Right ventricle myocardium superior (tissue), 1 donor: ENCODE results near the gene DMC1. TPM values are rescaled to one million over a fixed set of nuclear protein-coding genes. Genes with fewer than 3 reads are reported as not detected.
"Not testable (repeated sequence)": the region's sequence is repeated elsewhere in the genome, so short reads cannot be mapped to it uniquely, and the experiment has no call there.

Experiments used
- ATAC-seq: fragments of 200-7000 bp; cut with Tn5 transposase; one replicate; pipeline ENCODE4 v1.9.1; 2020; ENCODE audit warnings: mild to moderate bottlenecking; ENCODE audit not compliant: poor library complexity
- DNase-seq: peaks from one replicate; pipeline ENCODE4 v3.0.0-alpha.2; 2020
- intact Hi-C: fragments of 100-400 bp; cut with DNase I; formaldehyde crosslinking; loops from one replicate; pipeline ENCODE4 v1.11.2; 2022
- long read RNA-seq: library from polyadenylated mRNA; unstranded; transcript quantifications from one replicate; pipeline ENCODE4 v2.0.0, GENCODE V29; 2021
- total RNA-seq: library from RNA; stranded (reverse); fragmentation: NEBNext Ultra II Directional; extraction: Animal tissue kit (Norgen Biotek cat#: 25700); gene quantifications from one replicate; pipeline ENCODE4 v1.2.1, GENCODE V29; 2021
- donor health status: DM: no; HTN: yes; CAD: no; lungs with severe emphysema.

DMC1 gene, protein sequence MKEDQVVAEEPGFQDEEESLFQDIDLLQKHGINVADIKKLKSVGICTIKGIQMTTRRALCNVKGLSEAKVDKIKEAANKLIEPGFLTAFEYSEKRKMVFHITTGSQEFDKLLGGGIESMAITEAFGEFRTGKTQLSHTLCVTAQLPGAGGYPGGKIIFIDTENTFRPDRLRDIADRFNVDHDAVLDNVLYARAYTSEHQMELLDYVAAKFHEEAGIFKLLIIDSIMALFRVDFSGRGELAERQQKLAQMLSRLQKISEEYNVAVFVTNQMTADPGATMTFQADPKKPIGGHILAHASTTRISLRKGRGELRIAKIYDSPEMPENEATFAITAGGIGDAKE
- 0.56 TPM for total RNA-seq
- long read RNA-seq, partial matches to known transcripts, result 0 of 2 reads
- long read RNA-seq, other reads (novel, unspliced or antisense), result 1 of 2 reads

DNA sequence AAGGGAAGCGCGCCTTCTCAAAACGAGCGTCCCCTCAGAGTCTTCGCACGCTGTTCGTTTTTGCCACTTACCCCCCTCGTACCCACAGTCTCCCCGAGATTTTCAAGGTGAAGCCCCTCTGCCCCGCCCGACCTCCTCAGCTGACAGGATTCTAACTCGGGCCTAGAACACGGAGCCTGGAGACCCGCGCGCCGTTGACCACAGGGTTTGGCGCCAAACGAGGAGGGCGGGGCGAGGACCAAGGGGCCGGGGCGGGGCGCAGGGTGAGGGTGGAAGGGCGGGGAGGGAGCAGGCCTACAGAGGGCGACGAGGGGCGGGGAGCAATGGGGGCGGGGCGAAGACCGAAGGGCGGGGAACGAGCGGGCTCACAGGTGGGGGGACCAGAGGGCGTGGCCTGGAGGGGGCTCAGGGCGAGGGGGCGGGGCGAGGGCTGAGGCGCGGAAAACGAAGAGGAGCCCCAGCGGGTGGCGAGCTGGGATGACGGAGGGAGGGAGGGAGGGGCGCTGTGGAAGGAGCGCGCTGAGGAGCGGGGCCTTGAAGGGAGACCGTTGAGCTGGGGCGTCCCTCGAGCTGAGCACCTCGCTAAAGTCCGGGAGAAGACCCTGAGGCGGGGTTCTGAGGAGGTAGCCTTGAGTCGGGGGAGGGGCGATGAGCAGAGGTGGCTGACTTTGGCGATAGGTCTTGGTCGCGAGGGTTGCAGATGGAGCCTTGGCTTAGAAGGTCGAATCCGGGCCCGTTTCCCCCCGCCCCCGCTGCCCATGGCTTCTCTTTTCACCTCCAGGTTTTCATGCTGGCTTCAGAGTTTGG, at the start of gene DMC1:
TSS of gene DMC1 (minus strand) at position 212 of the 807 bp plus-strand sequence. CDS start 1,927 bp downstream, outside the sequence.
- DNase-seq, result peak; percentile 93
- ATAC-seq, result peak; percentile 99
- intact Hi-C loops, result loop anchor here (5.0 to 10.0 kb wide), 2 partner anchors 55 to 513 kb away; partner anchors contain the start of gene PICK1

DNA sequence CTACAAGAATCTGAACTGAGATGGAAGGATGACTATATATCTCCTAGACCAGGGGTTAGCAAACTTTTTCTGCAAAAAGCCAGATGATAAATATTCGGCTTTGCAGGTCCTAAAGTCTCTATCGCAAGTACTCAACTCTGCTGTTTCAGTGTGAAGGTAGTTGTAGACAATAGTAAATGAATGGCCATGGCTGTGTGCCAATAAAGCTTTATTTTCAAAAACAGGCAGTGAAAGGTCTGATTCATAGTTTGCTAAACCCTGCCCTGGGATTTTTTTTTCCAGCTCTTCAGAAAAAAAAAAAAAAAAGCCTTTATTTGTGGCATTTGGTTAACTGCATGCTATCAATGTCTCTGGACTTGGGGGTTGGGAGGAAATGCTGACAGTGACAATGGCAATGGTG, 48.7 kb upstream of the DMC1 start:
- DNase-seq (no peak), ATAC-seq (no peak)
- intact Hi-C loops, result no loop called here

DNA sequence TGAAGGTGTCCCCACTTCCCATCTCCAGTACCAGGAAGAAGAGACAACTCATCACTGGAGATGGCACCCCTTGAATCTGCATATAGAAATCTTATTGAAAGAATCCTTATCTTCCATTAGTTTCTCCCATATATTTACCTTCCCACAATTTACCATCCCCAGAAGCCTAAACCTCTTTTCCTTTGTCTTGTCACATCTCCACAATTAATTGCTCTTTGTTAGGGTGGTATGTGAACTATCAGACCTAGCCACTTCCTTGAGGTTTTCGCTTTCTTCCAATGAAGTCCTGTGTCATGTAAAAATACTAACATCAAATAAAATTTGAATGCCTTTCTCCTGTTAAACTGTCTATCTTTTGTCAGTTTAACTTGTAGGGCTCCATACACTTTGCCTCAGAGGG, 48.3 kb upstream of the DMC1 start:
- ATAC-seq (no peak), DNase-seq (no peak)
- intact Hi-C loops, result no loop called here

DNA sequence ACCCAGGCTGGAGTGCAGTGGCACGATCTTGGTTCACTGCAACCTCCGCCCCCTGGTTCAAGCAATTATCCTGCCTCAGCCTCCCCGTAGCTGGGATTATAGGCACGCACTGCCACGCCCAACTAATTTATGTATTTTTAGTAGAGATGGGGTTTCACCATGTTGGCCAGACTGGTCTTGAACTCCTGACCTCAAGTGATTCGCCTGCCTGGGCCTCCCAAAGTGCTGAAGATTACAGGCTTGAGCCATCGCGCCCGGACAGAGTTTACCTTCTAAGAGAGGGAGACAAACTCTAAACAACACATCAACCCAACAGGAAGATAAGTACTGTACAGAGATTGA, 45.1 kb upstream of the DMC1 start:
- DNase-seq, intact Hi-C loops, ATAC-seq: not testable (repeated sequence)

DNA sequence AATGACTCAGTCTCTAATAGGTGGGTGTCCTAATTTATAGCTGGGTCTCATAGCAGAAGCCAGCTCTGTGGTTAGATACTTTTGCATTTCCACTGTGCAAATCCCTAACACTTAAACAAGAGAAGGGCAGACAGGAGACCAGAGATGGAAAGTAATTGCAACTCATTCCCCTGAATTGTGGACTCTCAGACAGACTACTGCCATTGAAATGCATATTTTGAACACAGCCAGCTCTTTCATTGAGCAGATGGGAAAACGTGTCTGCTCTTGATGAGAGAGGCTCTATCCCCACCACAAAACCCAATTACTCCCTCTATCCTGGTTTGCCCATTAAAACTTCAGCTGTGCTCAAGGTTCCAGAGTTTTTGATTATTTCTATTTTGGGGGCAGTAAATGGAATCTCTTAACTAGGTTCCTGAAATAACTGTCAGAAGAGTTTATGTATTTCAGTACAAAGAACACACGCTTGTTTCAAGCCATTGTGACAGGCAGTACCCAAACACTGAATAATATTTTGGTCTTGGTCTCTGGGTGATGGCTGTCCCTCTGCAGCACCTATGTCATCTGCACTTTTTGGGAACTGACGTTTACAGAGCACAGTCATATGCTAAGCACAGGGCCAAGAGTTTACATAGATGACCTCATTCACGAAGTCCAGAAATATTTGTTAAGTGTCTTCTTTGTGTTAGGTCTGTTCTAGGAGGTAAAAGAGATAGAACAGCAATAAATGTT, 44.5 kb upstream of the DMC1 start:
- intact Hi-C loops, result no loop called here
- DNase-seq (no peak), ATAC-seq (peak; percentile 87)

DNA sequence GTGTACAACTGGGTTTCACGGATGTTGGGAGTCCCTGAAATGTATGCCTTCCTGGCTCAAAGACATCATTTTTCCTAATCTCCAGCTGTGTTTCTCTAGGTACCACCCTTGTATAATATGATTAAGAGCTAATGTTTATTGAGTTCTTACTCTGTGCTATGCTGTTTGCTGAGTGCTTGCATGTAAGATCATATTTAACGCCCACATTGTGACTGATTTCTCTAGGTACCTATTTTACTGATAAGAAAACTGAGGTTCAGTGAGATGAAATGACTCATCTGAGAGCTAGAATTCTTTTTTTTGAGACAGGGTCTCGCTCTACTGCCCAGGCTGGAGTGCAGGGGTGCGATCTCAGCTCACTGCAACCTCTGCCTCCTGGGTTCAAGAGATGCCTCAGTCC, 43.6 kb upstream of the DMC1 start:
- intact Hi-C loops, result no loop called here
- DNase-seq (no peak), ATAC-seq (no peak)

DNA sequence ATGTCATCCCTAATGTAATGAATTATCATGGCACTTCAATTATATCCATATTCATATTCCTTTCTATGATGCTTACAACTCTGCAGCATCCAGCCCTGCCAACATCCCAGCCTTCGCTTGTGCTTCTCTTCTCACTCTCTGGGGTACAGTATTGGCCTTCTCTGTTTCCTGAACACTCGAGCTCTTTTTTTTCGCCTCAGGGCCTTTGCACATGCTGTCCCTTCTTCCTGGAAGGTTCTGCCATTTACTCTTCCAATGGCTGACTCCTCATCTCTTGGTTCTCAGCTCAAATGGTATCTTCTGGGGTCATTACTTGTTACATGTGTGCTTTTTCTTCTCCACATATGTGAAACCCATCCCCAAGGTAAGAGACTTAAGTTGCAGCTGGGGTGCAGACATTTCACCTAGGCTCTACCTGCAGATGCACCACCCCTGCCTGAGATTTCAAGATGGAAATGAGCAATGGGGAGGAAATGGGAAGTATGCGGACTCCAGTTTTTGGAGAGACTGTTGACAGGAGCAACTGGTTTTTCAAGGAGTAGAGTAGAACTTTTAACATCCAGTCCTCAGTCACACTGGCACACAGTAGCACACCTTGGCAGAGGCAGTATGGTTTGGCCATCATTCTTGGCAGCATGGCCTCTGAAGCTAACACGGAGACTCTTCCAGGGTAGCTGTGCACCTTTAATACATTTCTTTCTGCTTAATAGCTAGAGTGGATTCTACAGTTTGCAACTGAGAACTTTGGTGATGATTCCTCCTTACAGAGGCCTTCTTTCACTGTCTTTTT, 42.4 kb upstream of the DMC1 start:
- DNase-seq (no peak), ATAC-seq (no peak)
- intact Hi-C loops, result no loop called here

DNA sequence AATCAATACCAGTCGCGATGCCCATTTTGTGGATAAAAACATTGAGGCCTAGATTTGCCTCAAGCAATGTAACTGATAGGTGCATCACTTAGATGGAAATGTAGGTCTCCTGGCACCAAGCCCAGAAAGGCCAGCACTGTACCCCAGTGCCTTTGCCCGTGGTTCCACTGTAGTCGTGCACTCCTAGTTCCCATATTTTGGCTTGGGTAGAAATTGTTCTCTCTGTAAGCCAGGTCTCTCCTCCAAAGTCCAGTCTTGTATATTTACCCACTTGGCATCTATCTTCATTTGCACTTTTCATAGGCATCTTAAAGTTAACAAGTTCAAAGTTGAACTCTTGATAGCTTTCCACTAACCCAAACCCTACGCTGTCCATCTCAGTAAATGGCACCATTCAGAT, 41.6 kb upstream of the DMC1 start:
- ATAC-seq (no peak), DNase-seq (no peak)
- intact Hi-C loops, result no loop called here

DNA sequence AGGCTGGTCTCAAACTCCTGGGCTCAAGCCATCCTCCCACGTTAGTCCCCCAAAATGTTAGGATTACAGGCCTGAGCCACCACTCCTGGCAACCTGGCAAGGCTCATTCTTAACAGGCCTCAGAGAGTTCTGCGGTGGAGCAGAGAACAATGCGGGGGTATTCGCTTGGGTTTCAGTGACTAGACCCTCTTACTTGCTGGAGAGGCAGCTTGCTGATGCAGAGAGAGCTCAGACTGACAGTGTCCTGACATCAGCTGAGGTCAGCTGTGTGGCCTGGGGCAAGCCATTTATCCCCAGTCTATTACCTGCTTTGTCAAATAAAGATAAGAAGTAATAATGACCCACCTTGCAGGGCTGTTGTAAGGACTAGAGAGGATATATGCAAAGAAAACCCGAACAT, 40.3 kb upstream of the DMC1 start:
- DNase-seq (no peak), ATAC-seq (no peak)
- intact Hi-C loops, result no loop called here

DNA sequence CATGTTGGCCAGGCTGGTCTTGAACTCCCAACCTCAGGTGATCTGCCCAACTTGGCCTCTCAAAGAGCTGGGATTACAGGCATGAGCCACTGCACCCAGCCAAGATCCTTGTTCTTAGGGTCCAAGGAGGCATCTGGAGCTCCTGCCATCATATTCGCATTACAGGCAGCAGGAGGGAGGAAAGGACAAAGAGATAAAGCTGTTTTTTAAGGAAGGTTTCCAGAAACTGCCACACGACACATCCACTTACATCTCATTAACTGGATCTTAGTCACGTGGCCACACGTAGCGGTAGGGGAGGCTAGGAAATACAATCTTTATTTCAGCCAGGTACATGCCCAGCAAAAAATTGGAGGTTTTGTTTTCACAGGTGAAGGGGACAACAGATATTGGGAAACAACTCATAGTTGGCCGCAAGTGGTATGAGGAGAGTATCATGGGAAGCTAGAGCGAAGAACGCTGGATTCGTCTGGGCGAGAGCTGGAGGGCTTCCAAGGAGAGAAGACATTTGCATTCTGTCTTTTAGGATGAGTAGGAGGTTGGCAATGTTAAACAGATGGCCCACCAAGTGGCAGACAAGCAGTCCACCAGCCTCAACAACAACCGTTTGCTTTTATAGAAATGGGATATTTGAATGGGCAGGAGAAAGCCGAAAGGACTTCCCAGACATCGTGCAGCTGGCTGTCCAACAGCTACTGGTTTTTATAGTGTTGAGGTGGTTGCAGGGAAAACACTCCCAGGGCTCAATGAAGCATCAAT, 39.2 kb upstream of the DMC1 start:
- DNase-seq (no peak), ATAC-seq (no peak)
- intact Hi-C loops, result no loop called here

DNA sequence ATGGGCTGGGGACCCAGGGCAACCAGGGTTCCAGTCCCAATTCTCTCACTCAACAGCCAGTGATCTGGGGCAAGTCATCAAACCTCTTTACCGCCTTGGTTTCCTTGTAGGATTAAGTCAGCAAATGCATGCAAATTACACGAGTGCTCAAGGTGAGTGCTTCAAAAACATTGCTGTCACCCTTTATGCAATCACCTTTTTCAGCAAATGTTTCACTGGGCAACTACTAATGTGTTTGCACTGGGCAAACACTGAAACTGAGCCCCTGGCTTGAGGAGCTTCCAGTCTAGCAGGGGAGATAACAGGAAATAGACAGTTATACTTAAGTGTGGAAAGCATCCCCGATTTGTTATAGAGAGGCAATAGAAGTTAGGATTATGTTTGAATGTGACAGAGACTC, 37.7 kb upstream of the DMC1 start:
- intact Hi-C loops, result no loop called here
- ATAC-seq (no peak), DNase-seq (no peak)

DNA sequence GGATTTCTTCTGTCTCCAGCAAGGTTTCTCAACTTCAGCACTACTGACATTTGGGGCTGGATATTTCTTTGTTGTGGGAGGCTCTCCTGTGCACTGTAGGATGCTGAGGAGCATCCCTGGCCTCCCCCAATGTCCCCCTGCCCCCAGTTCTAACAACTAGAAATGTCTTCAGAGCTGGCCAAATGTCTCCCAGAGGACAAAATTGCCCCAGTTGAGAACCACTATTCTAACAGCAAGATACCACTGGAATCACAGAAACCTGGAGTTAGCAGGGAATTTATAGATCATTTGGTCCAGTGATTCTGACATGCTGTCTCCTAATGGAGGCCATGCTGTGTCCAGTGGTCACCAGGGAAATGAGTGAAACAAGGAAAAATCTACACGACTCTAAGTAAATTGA, 32.2 kb upstream of the DMC1 start:
- no peak for DNase-seq
- intact Hi-C loops, result no loop called here
- no peak for ATAC-seq

DNA sequence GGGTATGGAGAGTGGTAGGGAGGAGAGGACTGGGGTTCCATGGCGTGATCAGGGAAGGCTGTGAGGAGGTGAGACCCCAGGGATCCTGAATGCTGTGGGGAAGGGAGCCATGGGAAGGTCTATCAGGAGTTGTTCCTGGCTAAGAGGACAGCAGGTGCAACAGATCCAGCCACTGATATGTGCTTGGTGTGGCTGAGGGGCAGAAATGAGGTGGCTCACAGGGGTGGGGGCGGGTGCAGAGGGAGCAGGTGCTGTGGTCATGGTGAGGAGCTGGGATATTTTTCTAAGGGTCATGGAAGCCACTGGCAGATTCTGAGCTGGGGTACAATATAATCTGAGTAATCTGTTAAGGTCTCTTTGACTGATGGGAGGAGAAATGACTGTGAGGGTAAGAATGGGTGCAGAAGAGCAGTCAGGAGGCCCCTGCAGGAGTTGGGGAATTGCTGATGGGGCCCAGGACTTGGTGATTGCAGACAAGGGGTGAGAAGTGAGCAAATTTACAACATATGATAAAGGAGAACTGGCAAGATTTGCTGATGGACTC, 31.3 kb upstream of the DMC1 start:
- intact Hi-C loops, result no loop called here
- no peak for ATAC-seq
- no peak for DNase-seq

DNA sequence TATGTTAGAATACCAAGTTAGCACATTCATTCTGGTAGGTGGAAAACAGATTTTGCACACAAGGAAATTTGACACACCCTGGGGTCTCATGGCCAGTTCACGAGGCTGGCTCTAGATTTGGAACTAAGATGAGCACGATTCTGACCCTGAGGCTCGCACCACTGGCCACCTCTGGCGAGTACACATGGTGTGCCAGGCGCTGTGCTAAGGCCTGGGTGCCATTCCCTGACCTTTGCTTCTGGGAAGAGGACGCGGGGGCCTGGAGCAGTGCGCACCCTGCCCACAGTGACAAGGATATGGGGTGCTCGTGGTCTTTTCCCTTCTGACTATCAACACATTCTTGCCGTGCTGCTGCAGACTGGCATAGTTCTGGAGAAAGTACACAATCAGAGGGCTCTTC, 29.5 kb upstream of the DMC1 start:
- intact Hi-C loops, result no loop called here
- DNase-seq, result no peak
- ATAC-seq, result no peak

DNA sequence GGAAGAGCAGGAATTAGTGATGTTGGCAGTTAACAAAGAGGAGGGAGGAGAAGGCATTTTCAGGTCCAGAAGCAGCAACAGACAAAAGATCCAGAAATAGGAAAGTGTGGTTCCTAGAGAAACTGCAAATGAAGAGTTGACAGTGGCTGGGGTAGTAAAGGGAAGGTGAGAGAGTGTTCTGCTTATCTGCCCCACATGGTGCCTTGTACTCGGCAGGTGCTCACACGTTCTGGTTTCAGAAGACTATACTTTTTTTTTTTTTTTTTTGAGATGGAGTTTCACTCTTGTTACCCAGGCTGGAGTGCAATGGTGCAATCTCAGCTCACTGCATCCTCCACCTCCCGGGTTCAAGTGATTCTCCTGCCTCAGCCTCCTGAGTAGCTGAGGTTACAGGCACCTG, 12.9 kb upstream of the DMC1 start:
- ATAC-seq, intact Hi-C loops, DNase-seq: not testable (repeated sequence)

DNA sequence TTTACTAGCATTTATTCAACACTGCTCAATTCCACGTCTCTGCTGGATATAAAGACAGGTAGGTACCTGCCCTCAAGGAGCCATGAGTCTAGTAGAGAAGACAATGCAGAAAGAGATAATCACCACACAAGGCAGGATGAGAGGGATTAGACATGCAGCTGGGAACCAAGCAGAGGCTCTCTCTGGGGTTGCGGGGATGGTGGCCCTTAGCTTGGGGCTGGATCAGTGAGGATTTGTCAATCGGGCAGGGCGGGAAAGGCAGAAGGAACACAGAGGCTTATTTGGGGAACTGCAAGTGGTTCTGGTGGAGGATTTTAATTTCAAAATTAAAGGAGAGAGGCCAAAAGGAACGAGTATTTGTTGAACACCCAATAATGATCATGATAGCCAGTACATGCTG, 8.5 kb upstream of the DMC1 start:
- DNase-seq, result no peak
- no peak for ATAC-seq
- intact Hi-C loops, result no loop called here

DNA sequence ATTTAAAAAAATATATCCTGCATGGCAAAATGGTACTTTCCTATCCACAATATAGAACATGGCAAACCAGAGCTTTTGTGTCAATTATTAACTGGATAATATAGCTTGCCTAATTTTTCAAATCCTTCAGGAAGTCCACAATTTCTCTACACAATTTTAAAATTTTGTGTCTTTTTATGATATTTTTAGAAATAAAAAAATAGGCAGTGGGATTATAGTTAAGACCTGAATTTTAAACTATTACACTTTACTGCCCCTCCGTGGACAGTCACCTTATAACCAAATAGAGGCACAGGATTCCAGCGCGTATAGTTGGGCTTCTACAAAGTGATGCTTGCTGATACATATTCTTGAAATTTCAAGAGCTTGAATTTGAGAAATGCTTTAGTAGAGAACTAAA, 2.1 kb upstream of the DMC1 start:
- intact Hi-C loops, result loop anchor here (5.0 kb wide), 1 partner anchor 515 kb away; the partner anchor contains the start of gene PICK1
- ATAC-seq, result no peak
- no peak for DNase-seq
